GM18502 (cell line): ENCODE data around the gene RAB17.
A peak's percentile ranks its signal among the peaks of the same experiment; 100 is the strongest.

Experiments
- ATAC-seq: cut with Tn5 transposase; IDR thresholded peaks from one replicate; pipeline ENCODE4 v1.9.1; 2021; ENCODE audit warnings: mild to moderate bottlenecking; ENCODE audit not compliant: unreplicated experiment, poor library complexity

Gene RAB17

DNA sequence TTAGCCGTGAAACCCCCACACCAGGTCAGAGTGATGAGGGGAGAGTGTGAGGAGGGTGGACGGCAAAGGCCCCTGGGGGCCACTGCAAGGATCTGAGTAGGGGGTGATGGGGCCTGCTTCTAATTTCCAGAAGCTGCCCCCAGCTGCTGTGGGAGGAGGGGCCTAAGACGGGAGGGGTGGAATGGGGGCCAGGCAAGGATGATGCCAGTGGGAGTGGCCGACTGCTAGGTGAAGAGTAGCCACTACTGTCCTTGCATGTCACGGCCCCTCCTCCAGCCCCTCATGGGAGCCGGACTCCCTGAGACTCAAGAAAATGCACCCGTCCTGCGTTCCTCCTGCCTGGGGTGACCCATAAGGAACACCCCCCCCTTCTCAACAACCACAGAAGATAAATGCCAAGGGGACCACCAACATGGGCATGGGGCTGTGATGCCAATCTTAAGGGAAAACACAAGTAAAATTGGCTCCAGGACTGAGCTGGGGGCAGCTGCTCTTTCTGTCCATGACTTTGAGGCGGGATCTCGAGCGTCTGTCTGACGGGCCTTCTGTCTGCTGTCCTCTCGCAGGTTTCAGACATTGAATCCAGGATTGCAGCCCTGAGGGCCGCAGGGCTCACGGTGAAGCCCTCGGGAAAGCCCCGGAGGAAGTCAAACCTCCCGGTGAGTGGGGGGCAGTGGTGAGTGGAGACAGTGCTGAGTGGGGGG is 48.4 kb downstream of the RAB17 start:
- no peak for ATAC-seq

DNA sequence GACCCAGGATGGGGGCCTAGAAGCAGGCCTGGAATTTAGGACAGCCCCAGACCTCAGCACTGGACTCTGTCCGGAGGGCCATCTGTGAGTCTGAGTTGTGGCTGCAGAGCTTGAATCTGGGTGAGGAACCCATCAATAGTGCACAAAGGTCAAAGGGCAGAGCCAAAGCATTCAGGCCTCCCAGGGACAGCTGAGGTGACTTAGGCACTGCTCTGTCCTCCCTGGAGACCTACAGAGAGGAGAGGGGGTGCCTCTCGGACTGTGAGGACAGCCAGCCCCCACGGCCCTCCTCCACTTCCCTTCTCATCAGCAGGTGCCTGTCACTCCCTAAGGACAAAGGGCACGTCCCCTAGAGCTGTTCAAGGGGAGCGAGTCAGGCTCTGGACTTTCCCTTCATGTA is 49.3 kb downstream of the RAB17 start:
- ATAC-seq: no peak

GRCh38 chr2:237540823-237541222 is 49.7 kb downstream of the RAB17 start:
- ATAC-seq: no peak

DNA sequence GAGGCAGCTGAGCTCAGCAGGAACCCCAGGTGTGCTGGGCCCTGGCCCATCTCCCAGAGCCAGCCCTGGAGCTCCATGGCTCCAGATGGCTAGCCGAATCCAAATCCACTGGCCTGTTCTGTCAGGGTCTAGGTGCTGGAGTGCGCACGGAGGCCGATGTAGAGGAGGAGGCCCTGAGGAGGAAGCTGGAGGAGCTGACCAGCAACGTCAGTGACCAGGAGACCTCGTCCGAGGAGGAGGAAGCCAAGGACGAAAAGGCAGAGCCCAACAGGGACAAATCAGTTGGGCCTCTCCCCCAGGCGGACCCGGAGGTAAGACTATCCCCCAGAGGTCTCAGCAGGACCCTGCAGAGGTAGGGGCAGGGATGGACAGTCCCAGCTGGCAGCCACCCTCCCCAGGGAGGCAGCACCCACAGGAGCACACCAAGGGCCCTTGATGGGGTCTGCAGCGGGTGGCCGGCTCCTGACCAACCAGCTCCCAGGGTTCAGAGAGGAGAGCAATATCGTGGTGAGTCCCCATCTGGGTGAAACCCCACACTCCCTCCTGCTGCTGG is 50.2 kb downstream of the RAB17 start:
- no peak for ATAC-seq

- ATAC-seq: no peak
These were observed 50.9 kb downstream of the RAB17 start for GRCh38 chr2:237539681-237540080.

DNA sequence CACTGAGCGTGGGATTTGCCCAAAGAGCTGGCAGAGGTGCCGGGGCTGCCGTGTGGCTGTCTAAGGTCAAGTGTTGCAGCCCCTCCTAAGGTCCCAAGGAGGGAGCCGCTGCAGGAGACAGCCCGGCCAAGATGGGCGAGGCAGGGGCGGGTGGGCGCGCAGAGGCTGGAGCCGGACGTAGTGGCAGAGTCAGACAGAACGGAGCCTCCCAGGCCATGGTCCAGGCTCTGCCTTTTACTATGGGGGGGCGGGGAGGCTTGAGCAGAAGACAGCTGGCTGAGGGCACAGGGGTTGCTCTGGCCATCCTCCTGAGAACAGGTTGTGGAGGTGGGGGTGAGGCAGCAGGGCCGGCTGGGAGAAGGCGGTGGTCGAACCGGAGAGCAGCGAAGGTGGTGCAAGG is 51.6 kb downstream of the RAB17 start:
- no peak for ATAC-seq

DNA sequence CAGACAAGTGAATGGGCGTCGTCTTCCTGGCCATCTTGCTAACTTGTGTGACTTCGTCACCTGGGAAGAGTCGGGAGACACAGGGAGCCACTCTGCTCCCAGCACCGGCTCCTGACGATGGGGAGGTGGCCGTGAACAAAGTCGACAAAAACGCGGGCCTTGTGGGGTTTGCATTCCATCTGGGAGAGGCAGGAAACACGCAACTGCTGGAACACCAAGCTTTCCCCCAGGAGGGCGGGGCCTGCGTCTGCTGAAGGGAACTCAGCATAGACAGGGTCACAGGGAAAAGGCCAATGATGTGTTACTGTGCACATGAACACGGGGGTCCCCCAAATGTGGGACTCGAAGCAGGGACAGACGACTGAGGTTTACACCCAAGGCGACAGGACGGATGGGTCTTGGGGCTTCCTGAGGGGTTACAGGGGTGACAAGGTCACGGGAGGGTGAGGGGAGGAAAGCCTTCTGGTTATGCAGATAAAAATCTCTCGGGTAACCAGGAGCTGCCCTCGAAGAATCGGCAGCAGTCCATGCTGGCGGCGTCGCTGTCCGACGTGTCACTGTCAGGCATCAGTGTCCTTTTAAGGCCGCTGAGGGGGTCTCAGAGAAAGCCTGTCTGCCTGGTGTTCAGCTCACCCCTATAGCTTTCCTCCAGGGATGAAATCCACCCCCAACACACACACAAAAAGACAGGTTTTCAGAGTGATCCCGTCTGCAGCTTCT is 52.4 kb downstream of the RAB17 start:
- ATAC-seq: no peak

DNA sequence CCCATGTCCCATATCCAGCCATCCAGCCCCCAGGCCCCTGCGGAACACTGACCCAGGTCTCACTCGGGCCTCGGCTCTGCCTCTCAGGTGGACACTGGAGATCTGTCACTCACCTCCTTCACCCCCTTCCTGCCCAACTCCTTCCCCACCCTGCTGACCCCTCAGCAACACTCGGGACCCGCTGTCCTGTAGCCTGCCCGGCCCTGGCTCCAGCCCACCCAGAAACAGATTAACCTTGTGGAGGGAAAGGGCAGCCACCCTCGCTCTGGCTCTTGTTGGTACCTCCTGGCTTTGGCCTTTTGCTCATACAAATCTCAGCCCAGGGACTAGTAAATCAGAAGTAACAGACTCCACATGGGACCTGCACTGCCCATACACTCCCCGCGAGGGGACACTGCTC is 53.9 kb downstream of the RAB17 start:
- no peak for ATAC-seq

DNA sequence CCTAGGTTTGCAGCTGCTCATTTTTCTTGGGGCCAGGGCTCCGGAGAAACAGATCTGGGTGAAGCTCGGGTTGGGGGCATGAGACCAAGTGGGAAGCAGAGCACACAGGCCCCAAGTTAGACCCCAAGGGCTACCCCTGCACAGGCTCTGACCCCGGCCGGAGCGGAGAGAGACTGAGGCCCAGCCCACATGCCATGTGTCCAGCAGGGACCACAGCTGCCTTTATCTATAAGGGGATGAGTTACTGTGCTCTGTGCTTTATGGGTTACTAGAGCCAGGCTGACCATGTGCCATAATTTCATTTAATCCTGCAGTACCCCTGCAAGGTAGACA is 54.5 kb downstream of the RAB17 start:
- no peak for ATAC-seq

DNA sequence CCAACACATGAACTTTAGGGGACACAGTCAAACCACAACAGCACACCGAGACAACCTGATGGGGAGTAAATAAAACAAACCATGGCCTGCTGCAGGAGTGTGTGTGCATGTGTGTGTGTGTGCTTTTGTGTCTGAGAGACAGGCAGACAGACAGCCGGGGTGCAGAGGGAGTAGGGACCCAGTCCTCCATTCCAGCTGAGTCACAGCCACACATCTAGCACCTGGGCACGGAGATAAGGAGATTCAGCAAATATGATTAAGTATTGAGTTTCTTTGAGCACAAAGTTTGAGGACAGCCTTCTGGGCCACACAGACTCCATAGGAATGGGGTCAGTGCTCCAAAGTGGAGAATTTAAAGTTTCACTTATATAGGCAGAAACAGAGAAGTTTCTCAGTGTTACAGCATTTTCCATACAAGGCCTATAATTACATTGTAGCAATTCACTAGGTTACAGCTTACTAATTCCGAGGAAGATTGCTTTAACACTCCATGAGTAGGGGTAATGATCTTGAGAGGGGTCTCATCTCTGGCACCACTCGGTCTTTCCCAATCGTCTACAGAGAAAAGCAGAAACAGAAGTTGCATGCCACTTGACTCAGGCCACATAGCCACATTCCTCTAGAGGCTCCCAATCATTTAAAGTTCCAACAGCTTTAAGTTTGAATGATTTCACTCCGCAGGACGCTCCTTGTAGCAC is 55.0 kb downstream of the RAB17 start:
- ATAC-seq: no peak

DNA sequence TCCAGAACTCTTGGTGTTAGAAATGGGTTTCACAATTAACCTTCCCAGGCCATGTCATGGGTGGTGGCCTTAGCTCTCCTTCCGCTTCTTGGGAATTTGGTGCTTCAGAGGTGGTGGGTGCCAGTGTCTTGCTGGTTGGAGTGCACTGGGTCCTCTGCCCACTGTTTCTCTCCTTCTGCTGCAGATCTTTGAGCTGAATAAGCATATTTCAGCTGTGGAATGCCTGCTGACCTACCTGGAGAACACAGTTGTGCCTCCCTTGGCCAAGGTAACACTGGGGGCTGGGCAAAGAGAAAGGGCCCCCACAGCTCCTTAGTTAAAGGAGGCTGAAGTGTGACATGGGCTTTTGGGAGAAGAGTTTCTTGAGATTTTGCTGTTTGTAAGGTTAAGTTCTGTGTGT is 56.2 kb downstream of the RAB17 start:
- no peak for ATAC-seq

DNA sequence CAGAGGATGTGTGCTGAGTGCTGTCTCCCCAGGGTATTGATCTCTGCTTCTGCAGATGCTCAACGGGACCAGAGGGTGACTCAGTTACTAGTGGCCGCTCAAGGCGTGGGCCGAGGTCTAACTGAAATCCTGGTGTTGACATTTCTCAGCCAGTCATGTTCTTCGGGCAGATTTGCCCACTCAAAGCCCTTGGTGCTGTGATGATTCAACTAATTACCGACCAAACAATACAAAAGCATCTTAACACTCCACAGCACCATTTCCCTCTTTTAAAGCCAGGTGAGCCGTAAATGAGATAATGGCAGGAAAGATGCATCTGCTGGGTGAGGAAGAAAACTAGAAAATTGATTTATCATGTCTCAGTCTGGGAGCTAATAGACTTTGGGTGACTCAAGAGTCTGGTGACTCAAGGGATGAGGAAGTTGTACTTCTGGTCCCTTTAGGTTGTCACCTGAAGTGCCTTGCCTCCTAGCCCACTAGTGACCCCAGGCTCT is 56.8 kb downstream of the RAB17 start:
- no peak for ATAC-seq

DNA sequence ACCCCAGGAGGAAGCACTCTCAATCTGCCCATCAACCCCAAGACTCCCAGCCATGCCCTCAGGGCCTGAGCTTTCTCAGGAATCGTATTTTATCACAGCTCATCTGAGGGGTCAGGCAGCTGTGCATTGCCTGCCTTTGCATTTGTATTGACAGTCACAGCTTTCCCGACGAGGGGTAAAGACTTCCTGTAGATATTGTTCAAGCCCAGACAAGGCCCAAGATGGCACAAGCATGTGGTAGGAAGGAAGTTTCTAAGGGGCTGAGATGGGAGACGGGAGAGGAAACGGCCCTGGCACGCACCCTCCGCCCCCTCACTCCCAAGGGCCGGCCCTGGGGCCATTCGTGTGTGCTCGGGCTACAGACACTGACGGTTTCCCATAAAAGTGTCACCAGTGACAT is 58.4 kb downstream of the RAB17 start:
- ATAC-seq: no peak

GRCh38 chr2:237530472-237531433 is 59.8 kb downstream of the RAB17 start:
- no peak for ATAC-seq

DNA sequence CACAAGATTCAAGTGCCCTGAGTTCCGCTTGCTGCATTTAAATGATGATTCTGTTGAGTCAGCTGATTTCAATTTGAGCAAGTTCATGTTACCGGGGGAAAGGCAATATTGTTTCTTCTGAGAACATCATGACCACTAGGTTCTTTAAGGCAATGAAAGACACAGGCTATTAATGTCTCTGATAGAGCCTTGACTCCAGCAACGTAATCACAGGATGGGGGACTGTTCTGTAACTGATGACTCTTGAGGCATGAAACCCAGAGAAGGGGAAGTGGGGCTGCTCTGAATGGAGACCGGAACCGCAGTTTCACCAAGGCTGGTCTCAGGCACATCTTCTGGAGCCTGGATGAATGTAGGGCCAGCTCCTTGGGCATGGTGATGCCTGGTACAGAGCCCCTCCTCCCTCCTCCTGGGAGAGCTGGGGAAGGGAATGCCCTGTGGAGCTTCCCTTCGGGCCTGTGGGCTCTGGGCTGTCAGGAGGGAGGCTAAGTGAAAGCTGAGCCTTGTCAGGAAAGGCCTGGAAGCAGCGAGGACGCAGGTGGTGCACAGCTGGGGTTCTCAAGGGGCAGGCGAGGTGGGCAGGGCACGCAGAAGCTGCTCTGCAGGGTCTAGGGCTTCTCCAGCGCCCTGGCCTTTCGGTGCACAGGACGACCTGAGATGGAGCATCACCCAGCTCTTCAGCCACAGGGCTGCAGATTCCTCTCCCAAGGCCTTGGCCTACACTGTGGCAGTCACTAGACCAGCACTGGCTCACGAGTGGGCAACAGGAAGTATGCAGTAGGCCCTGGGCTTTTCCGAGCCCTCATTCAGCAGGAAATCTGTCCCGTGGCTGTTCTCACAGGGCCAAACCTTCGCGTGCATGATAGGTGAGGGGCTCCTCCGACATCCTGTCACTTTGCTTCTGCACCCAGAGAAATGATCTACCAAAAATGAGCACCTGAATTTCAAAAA is 60.8 kb downstream of the RAB17 start:
- peak; percentile 92 for ATAC-seq

DNA sequence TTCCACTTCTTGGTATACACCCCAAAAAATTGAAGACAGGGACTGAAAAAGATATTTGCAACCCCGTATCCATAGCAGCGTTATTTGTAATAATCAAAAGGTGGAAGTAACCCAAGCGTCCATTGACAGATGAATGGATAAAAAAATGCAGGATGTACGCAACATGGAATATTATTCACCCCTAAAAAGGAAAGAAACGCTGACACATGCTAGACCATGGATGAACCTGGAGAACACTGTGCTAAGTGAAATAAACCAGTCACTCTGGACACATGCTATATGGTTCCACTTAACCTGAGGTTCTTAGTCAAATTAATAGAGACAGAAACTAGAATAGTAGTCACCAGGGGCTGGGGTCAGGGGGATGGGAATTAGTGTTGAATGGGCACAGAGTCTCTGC is 62.8 kb downstream of the RAB17 start:
- ATAC-seq: no peak

- no peak for ATAC-seq
These were observed 63.3 kb downstream of the RAB17 start for GRCh38 chr2:237527233-237527632.

- no peak for ATAC-seq
These were observed 64.9 kb downstream of the RAB17 start for GRCh38 chr2:237525559-237526157.

DNA sequence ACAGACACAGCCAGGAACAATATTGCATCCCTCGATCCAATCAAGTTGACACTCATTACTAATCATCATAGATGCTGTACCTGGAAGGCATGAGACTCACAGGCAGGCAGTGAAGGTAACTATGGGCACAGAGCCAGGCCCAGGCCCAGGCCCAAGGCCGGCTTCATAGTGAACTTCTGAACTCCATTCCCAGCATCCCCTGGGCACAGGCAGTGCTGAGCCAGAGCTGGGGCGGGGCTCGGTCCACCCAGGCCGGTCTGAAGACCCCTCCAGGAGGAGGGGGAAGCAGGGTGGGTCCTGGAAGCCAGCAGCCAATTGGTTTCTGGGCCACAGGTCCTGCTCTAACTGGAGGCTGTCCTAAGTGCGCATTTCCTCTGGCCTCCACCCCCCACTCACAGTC is 65.9 kb downstream of the RAB17 start:
- no peak for ATAC-seq
